AG04449 (cell line): ENCODE data around the gene PTPN2.

Source experiments
- CTCF ChIA-PET: fragments of 350-600 bp; formaldehyde crosslinking; extraction: SDS; loops from one replicate; lab custom pipeline; 2021; ENCODE audit warnings: antibody characterized with exemption; lab: Yijun Ruan, JAX
- POLR2A ChIA-PET: fragments of 400-600, 350-600 bp; formaldehyde crosslinking; extraction: SDS; loops from one replicate; lab custom pipeline; 2020; ENCODE audit warnings: antibody characterized with exemption, inconsistent platforms; lab: Yijun Ruan, JAX
- DNase-seq: peaks from one replicate; pipeline ENCODE4 v3.0.0-alpha.2; 2010; ENCODE audit warnings: low read depth, low spot score
- H3K4me3 ChIP-seq: 2 replicates; pipeline ENCODE4 v1.5.1; 2011; ENCODE audit warnings: low read depth, mild to moderate bottlenecking, control low read depth, low read length
- CTCF ChIP-seq: IDR thresholded peaks from one replicate; pipeline ENCODE4 v1.5.1; 2011; ENCODE audit warnings: mild to moderate bottlenecking, moderate library complexity, low read length, control low read depth, inconsistent platforms; ENCODE audit not compliant: insufficient read depth; ENCODE audit errors: missing control alignments

The PTPN2 gene

GRCh38 chr18:12849548-12849947 is 34.5 kb downstream of the PTPN2 start:
- CTCF ChIA-PET, result interaction anchor here (0.6 kb wide), 1 partner anchor 12 kb away, joined by 4 read pairs; no protein-coding TSS in a partner anchor
- POLR2A ChIA-PET, result no interaction called here
- TF ChIP-seq CTCF, result no peak
- DNase-seq, result no peak
- H3K4me3 ChIP-seq, result no peak overlapping the region

GRCh38 chr18:12848405-12848804 is 35.6 kb downstream of the PTPN2 start:
- POLR2A ChIA-PET, result no interaction called here
- no peak for DNase-seq
- TF ChIP-seq CTCF, result no peak
- no peak overlapping the region for H3K4me3 ChIP-seq
- CTCF ChIA-PET, result interaction anchor here (1.3 to 1.5 kb wide), 2 partner anchors 33 to 103 kb away, joined by 3 to 4 read pairs; no protein-coding TSS in a partner anchor

- ChIA-PET POLR2A (no interaction called here), CTCF (interaction anchor here (1.0 to 1.2 kb wide), 2 partner anchors 49 to 101 kb away, joined by 3 to 4 read pairs; no protein-coding TSS in a partner anchor)
- DNase-seq, result no peak
- no peak for TF ChIP-seq CTCF
- H3K4me3 ChIP-seq, result no peak overlapping the region
Observed at GRCh38 chr18:12844391-12844790, 39.6 kb downstream of the PTPN2 start.

GRCh38 chr18:12843420-12844350 is 40.4 kb downstream of the PTPN2 start:
- no peak for TF ChIP-seq CTCF
- POLR2A ChIA-PET, result no interaction called here
- CTCF ChIA-PET, result interaction anchor here (1.0 to 1.2 kb wide), 2 partner anchors 50 to 100 kb away, joined by 3 to 4 read pairs; no protein-coding TSS in a partner anchor
- no peak overlapping the region for H3K4me3 ChIP-seq
- DNase-seq, result no peak

- TF ChIP-seq CTCF, result no peak
- ChIA-PET CTCF (no interaction called here), POLR2A (no interaction called here)
Observed at GRCh38 chr18:12842459-12843380, 41.3 kb downstream of the PTPN2 start.

More at GRCh38 chr18:12842459-12843380, 41.3 kb downstream of the PTPN2 start:
- no peak for DNase-seq
- H3K4me3 ChIP-seq, result no peak overlapping the region
